HepG2 (cell line): ENCODE results near the gene MICB. TPM values are rescaled to one million over a fixed set of nuclear protein-coding genes. Genes with fewer than 3 reads are reported as not detected.

Experiments used
- GPN1 ChIP-seq: sonication (generic); formaldehyde crosslinking; IDR thresholded peaks from 2 replicates; pipeline ENCODE4 v1.5.1; 2020; ENCODE audit warnings: missing genetic modification reagents, borderline replicate concordance
- ZFP62 ChIP-seq: sonication (generic); formaldehyde crosslinking; IDR thresholded peaks from 2 replicates; pipeline ENCODE4 v1.4.0; 2020; ENCODE audit warnings: missing genetic modification reagents
- ZNF331 ChIP-seq: sonication (generic); formaldehyde crosslinking; IDR thresholded peaks from 2 replicates; pipeline ENCODE4 v1.4.0; 2020; ENCODE audit warnings: missing genetic modification reagents
- polyA plus RNA-seq, 8 experiments: library from polyadenylated mRNA; depleted of rRNA in 3 of 8; stranded (reverse) in 7 of 8; unstranded in 1 of 8; fragments of >200 nt; fragmentation: Illumina TruSeq in 4 of 8; extraction: Trizol in 4 of 8; gene quantifications; 2 replicates each; pipeline versions ENCODE4 v1.2.1 to v1.2.3, GENCODE V29; 2011 to 2016; ENCODE audit warnings: low read depth in 4 of 8, missing spikeins in 1 of 8, mixed read lengths in 1 of 8; ENCODE audit not compliant: insufficient read depth in 1 of 8
- total RNA-seq, 5 experiments: library from RNA; depleted of rRNA; stranded (reverse); fragments of >200 nt; fragmentation: Illumina TruSeq; extraction: Trizol; gene quantifications; 2 replicates each; pipeline ENCODE4 v1.2.3, GENCODE V29; 2016; ENCODE audit warnings: low read depth in 1 of 5
- TF ChIP-seq, protein P1 (sequence below): sonication (generic); formaldehyde crosslinking; conservative IDR thresholded peaks from 2 replicates; pipeline ENCODE4 v1.4.0; 2020; ENCODE audit warnings: mild to moderate bottlenecking, missing genetic modification reagents, moderate library complexity
- TF ChIP-seq, protein P2 (sequence below), 2 experiments: sonication (generic) in 1 of 2; formaldehyde crosslinking in 1 of 2; IDR thresholded peaks; 2 replicates each; pipeline versions ENCODE4 v1.6.1 to v1.9.0; 2014 to 2022; ENCODE audit warnings: antibody characterized with exemption in 1 of 2, borderline replicate concordance in 1 of 2, inconsistent platforms in 1 of 2, low read depth in 1 of 2, missing genetic modification reagents in 1 of 2
- TF ChIP-seq, protein P3 (sequence below): sonication (generic); formaldehyde crosslinking; IDR thresholded peaks from 2 replicates; pipeline ENCODE4 v1.8.1; 2023; ENCODE audit warnings: mild to moderate bottlenecking, missing genetic modification reagents
- TF ChIP-seq, protein P4 (sequence below): sonication (generic); formaldehyde crosslinking; IDR thresholded peaks from 2 replicates; pipeline ENCODE4 v1.9.0; 2021; ENCODE audit warnings: mild to moderate bottlenecking, missing genetic modification reagents

Gene MICB
- total and polyA plus RNA-seq, 2 of the 13 experiments (the other 11 are each of a cell fraction or from before 2014, with no cell fraction given), result 12.5 to 12.8 TPM

DNA sequence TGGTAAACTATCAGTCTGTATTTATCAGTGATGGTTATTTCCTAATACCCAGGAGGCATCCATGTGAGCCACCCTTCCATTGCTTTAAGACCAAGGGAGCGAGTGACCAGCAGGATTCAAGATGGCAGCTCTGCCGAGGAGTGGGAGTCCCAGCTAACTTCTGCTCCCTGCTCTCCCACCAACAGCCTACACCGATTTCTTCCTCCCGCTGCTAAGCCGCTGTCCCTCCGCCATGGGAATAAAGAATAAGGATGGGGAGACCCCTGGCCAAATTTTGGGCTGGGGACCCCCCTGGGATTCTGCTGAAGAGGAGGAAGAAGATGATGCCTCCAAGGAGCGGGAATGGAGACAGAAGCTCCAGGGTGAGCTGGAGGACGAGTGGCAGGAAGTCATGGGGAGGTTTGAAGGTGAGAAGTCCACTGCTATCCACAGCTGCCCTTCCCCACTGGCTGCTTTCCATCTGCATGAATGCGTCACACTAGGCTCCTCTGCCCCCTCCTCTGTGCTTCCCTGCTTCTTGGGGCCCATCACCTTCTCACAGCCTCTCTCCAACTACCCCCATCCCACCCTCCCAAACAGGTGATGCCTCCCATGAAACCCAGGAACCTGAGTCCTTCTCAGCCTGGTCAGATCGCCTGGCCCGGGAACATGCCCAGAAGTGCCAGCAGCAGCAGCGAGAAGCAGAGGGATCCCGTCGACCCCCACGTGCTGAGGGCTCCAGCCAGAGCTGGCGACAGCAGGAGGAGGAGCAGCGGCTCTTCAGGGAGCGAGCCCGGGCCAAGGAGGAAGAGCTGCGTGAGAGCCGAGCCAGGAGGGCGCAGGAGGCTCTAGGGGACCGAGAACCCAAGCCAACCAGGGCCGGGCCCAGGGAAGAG is 59.7 kb downstream of the MICB start (continued):
- TF ChIP-seq, protein P1, sequence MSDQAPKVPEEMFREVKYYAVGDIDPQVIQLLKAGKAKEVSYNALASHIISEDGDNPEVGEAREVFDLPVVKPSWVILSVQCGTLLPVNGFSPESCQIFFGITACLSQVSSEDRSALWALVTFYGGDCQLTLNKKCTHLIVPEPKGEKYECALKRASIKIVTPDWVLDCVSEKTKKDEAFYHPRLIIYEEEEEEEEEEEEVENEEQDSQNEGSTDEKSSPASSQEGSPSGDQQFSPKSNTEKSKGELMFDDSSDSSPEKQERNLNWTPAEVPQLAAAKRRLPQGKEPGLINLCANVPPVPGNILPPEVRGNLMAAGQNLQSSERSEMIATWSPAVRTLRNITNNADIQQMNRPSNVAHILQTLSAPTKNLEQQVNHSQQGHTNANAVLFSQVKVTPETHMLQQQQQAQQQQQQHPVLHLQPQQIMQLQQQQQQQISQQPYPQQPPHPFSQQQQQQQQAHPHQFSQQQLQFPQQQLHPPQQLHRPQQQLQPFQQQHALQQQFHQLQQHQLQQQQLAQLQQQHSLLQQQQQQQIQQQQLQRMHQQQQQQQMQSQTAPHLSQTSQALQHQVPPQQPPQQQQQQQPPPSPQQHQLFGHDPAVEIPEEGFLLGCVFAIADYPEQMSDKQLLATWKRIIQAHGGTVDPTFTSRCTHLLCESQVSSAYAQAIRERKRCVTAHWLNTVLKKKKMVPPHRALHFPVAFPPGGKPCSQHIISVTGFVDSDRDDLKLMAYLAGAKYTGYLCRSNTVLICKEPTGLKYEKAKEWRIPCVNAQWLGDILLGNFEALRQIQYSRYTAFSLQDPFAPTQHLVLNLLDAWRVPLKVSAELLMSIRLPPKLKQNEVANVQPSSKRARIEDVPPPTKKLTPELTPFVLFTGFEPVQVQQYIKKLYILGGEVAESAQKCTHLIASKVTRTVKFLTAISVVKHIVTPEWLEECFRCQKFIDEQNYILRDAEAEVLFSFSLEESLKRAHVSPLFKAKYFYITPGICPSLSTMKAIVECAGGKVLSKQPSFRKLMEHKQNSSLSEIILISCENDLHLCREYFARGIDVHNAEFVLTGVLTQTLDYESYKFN (CRISPR knock-in tag), result no peak
- no peak for TF ChIP-seq ZFP62 (CRISPR knock-in tag)
- TF ChIP-seq, protein P2, sequence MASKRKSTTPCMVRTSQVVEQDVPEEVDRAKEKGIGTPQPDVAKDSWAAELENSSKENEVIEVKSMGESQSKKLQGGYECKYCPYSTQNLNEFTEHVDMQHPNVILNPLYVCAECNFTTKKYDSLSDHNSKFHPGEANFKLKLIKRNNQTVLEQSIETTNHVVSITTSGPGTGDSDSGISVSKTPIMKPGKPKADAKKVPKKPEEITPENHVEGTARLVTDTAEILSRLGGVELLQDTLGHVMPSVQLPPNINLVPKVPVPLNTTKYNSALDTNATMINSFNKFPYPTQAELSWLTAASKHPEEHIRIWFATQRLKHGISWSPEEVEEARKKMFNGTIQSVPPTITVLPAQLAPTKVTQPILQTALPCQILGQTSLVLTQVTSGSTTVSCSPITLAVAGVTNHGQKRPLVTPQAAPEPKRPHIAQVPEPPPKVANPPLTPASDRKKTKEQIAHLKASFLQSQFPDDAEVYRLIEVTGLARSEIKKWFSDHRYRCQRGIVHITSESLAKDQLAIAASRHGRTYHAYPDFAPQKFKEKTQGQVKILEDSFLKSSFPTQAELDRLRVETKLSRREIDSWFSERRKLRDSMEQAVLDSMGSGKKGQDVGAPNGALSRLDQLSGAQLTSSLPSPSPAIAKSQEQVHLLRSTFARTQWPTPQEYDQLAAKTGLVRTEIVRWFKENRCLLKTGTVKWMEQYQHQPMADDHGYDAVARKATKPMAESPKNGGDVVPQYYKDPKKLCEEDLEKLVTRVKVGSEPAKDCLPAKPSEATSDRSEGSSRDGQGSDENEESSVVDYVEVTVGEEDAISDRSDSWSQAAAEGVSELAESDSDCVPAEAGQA (IDR thresholded peaks at IDR 0.05; ENCODE audit: low read depth), result no peak
- TF ChIP-seq, protein P2 (CRISPR knock-in tag; IDR thresholded peaks at IDR 0.05; ENCODE audit: borderline replicate concordance), result no peak
- TF ChIP-seq, protein P3, sequence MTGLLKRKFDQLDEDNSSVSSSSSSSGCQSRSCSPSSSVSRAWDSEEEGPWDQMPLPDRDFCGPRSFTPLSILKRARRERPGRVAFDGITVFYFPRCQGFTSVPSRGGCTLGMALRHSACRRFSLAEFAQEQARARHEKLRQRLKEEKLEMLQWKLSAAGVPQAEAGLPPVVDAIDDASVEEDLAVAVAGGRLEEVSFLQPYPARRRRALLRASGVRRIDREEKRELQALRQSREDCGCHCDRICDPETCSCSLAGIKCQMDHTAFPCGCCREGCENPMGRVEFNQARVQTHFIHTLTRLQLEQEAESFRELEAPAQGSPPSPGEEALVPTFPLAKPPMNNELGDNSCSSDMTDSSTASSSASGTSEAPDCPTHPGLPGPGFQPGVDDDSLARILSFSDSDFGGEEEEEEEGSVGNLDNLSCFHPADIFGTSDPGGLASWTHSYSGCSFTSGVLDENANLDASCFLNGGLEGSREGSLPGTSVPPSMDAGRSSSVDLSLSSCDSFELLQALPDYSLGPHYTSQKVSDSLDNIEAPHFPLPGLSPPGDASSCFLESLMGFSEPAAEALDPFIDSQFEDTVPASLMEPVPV, result no peak
- TF ChIP-seq ZNF331 (CRISPR knock-in tag), result no peak
- TF ChIP-seq, protein P4, sequence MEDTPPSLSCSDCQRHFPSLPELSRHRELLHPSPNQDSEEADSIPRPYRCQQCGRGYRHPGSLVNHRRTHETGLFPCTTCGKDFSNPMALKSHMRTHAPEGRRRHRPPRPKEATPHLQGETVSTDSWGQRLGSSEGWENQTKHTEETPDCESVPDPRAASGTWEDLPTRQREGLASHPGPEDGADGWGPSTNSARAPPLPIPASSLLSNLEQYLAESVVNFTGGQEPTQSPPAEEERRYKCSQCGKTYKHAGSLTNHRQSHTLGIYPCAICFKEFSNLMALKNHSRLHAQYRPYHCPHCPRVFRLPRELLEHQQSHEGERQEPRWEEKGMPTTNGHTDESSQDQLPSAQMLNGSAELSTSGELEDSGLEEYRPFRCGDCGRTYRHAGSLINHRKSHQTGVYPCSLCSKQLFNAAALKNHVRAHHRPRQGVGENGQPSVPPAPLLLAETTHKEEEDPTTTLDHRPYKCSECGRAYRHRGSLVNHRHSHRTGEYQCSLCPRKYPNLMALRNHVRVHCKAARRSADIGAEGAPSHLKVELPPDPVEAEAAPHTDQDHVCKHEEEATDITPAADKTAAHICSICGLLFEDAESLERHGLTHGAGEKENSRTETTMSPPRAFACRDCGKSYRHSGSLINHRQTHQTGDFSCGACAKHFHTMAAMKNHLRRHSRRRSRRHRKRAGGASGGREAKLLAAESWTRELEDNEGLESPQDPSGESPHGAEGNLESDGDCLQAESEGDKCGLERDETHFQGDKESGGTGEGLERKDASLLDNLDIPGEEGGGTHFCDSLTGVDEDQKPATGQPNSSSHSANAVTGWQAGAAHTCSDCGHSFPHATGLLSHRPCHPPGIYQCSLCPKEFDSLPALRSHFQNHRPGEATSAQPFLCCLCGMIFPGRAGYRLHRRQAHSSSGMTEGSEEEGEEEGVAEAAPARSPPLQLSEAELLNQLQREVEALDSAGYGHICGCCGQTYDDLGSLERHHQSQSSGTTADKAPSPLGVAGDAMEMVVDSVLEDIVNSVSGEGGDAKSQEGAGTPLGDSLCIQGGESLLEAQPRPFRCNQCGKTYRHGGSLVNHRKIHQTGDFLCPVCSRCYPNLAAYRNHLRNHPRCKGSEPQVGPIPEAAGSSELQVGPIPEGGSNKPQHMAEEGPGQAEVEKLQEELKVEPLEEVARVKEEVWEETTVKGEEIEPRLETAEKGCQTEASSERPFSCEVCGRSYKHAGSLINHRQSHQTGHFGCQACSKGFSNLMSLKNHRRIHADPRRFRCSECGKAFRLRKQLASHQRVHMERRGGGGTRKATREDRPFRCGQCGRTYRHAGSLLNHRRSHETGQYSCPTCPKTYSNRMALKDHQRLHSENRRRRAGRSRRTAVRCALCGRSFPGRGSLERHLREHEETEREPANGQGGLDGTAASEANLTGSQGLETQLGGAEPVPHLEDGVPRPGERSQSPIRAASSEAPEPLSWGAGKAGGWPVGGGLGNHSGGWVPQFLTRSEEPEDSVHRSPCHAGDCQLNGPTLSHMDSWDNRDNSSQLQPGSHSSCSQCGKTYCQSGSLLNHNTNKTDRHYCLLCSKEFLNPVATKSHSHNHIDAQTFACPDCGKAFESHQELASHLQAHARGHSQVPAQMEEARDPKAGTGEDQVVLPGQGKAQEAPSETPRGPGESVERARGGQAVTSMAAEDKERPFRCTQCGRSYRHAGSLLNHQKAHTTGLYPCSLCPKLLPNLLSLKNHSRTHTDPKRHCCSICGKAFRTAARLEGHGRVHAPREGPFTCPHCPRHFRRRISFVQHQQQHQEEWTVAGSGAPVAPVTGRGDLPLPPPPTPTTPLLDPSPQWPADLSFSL (CRISPR knock-in tag), result no peak
- TF ChIP-seq GPN1 (CRISPR knock-in tag), result no peak
